ENCODE measurements around the gene ABHD14A.

GRCh38 chr3:52013802-52014598 is 39.1 kb downstream of the ABHD14A start:
- TF ChIP-seq, protein P1, sequence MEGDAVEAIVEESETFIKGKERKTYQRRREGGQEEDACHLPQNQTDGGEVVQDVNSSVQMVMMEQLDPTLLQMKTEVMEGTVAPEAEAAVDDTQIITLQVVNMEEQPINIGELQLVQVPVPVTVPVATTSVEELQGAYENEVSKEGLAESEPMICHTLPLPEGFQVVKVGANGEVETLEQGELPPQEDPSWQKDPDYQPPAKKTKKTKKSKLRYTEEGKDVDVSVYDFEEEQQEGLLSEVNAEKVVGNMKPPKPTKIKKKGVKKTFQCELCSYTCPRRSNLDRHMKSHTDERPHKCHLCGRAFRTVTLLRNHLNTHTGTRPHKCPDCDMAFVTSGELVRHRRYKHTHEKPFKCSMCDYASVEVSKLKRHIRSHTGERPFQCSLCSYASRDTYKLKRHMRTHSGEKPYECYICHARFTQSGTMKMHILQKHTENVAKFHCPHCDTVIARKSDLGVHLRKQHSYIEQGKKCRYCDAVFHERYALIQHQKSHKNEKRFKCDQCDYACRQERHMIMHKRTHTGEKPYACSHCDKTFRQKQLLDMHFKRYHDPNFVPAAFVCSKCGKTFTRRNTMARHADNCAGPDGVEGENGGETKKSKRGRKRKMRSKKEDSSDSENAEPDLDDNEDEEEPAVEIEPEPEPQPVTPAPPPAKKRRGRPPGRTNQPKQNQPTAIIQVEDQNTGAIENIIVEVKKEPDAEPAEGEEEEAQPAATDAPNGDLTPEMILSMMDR (IDR thresholded peaks at IDR 0.05; ENCODE audit: insufficient read depth, low read length, poor library complexity, severe bottlenecking), result no peak
- TF ChIP-seq EZH2phosphoT487 (conservative IDR thresholded peaks at IDR 0.05; ENCODE audit: low read length), result no peak

Data from SU-DHL-6 (cell line).